Measurements from ENCODE around the gene EPS8. TPM values are rescaled to one million over a fixed set of nuclear protein-coding genes. Genes with fewer than 3 reads are reported as not detected.

Gene EPS8
- polyA plus RNA-seq, 1 donor (not counting 4 experiments of a cell fraction or from before 2014, with no cell fraction given) = 4.0 TPM

- no peak for DNase-seq (ENCODE audit: low read depth, low spot score)
- Histone ChIP-seq H3K36me3 (ENCODE audit: control insufficient read depth in 2 of 2, extremely low read depth in 1 of 2, insufficient read depth in 2 of 2, low read length in 2 of 2) (no peaks in the 10 kb centered on the region), H4K20me1 (ENCODE audit: control insufficient read depth, extremely low read depth, insufficient read depth, low read length) (no peaks in the 10 kb centered on the region), H3K9me3 (ENCODE audit: control insufficient read depth, low read depth, low read length) (no peaks in the 10 kb centered on the region), H3K27me3 (ENCODE audit: control insufficient read depth, extremely low read depth, insufficient read depth, low read length) (no peaks in the 10 kb centered on the region), H3K27ac (ENCODE audit: control insufficient read depth, insufficient read depth, low read length) (no peak overlapping the region), H3K4me1 (ENCODE audit: control insufficient read depth, extremely low read depth, insufficient read depth, low read length) (peaks cover 4% of the 10 kb centered on the region), H3K4me3 (ENCODE audit: control insufficient read depth in 2 of 3, extremely low read depth in 1 of 3, insufficient read depth in 2 of 3, low read depth in 1 of 3, low read length in 3 of 3) (no peak overlapping the region), H3K79me2 (ENCODE audit: control insufficient read depth, insufficient read depth, low read length) (no peaks in the 10 kb centered on the region), H3K9ac (ENCODE audit: control insufficient read depth, extremely low read depth, insufficient read depth, low read length) (no peak overlapping the region), H2AFZ (ENCODE audit: control insufficient read depth, low read length) (no peak overlapping the region), H3K9me1 (ENCODE audit: control insufficient read depth, extremely low read depth, insufficient read depth, low read length) (no peaks in the 10 kb centered on the region), H3K4me2 (ENCODE audit: control insufficient read depth, extremely low read depth, insufficient read depth, low read depth, low read length) (no peak overlapping the region)
- dilution Hi-C loops (cut with MboI; ENCODE audit: extremely low pct_ligation_motif_present, low sequenced_read_pairs) = no loop called here
- FAIRE-seq = no peak
- no peak for TF ChIP-seq EZH2 (IDR thresholded peaks at IDR 0.05; ENCODE audit: low read length)
- TF ChIP-seq, protein P1, sequence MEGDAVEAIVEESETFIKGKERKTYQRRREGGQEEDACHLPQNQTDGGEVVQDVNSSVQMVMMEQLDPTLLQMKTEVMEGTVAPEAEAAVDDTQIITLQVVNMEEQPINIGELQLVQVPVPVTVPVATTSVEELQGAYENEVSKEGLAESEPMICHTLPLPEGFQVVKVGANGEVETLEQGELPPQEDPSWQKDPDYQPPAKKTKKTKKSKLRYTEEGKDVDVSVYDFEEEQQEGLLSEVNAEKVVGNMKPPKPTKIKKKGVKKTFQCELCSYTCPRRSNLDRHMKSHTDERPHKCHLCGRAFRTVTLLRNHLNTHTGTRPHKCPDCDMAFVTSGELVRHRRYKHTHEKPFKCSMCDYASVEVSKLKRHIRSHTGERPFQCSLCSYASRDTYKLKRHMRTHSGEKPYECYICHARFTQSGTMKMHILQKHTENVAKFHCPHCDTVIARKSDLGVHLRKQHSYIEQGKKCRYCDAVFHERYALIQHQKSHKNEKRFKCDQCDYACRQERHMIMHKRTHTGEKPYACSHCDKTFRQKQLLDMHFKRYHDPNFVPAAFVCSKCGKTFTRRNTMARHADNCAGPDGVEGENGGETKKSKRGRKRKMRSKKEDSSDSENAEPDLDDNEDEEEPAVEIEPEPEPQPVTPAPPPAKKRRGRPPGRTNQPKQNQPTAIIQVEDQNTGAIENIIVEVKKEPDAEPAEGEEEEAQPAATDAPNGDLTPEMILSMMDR (optimal IDR thresholded peaks at IDR 0.05 in 1 of 3, IDR thresholded peaks at IDR 0.05 in 1 of 3, conservative IDR thresholded peaks at IDR 0.05 in 1 of 3; ENCODE audit: extremely low read depth in 1 of 3, insufficient read depth in 2 of 3, low read length in 3 of 3) = no peak
These were observed 80.7 kb downstream of the EPS8 start for GRCh38 chr12:15708396-15709076.

- no peak overlapping the region for H3K4me2 ChIP-seq (ENCODE audit: control insufficient read depth, extremely low read depth, insufficient read depth, low read depth, low read length)
- dilution Hi-C loops (cut with MboI; ENCODE audit: extremely low pct_ligation_motif_present, low sequenced_read_pairs) = no loop called here
- no peak for FAIRE-seq
These were observed 81.5 kb downstream of the EPS8 start for GRCh38 chr12:15707516-15708199.

More at GRCh38 chr12:15707516-15708199, 81.5 kb downstream of the EPS8 start:
- Histone ChIP-seq H3K9me1 (ENCODE audit: control insufficient read depth, extremely low read depth, insufficient read depth, low read length) (no peaks in the 10 kb centered on the region), H3K36me3 (ENCODE audit: control insufficient read depth in 2 of 2, extremely low read depth in 1 of 2, insufficient read depth in 2 of 2, low read length in 2 of 2) (no peaks in the 10 kb centered on the region), H3K4me1 (ENCODE audit: control insufficient read depth, extremely low read depth, insufficient read depth, low read length) (peaks cover 4% of the 10 kb centered on the region), H3K9me3 (ENCODE audit: control insufficient read depth, low read depth, low read length) (no peaks in the 10 kb centered on the region), H2AFZ (ENCODE audit: control insufficient read depth, low read length) (no peak overlapping the region), H3K27ac (ENCODE audit: control insufficient read depth, insufficient read depth, low read length) (no peak overlapping the region), H3K79me2 (ENCODE audit: control insufficient read depth, insufficient read depth, low read length) (no peaks in the 10 kb centered on the region), H4K20me1 (ENCODE audit: control insufficient read depth, extremely low read depth, insufficient read depth, low read length) (no peaks in the 10 kb centered on the region), H3K4me3 (ENCODE audit: control insufficient read depth in 2 of 3, extremely low read depth in 1 of 3, insufficient read depth in 2 of 3, low read depth in 1 of 3, low read length in 3 of 3) (no peak overlapping the region), H3K9ac (ENCODE audit: control insufficient read depth, extremely low read depth, insufficient read depth, low read length) (no peak overlapping the region), H3K27me3 (ENCODE audit: control insufficient read depth, extremely low read depth, insufficient read depth, low read length) (no peaks in the 10 kb centered on the region)
- TF ChIP-seq EZH2 (IDR thresholded peaks at IDR 0.05; ENCODE audit: low read length) = no peak
- TF ChIP-seq, protein P1 (optimal IDR thresholded peaks at IDR 0.05 in 1 of 3, IDR thresholded peaks at IDR 0.05 in 1 of 3, conservative IDR thresholded peaks at IDR 0.05 in 1 of 3; ENCODE audit: extremely low read depth in 1 of 3, insufficient read depth in 2 of 3, low read length in 3 of 3) = no peak
- DNase-seq (ENCODE audit: low read depth, low spot score) = no peak
